GM12873 (cell line): Measurements from ENCODE around the gene CXCL14.
A peak's percentile ranks its signal among the peaks of the same experiment; 100 is the strongest.

Source experiments
- CTCF ChIP-seq: IDR thresholded peaks from 2 replicates; pipeline ENCODE4 v1.5.1; 2012; ENCODE audit warnings: low read depth, mild to moderate bottlenecking, moderate library complexity, low read length, control low read depth; ENCODE audit not compliant: insufficient read depth; ENCODE audit errors: missing control alignments

CXCL14 gene

GRCh38 chr5:135574493-135574892, 4.3 kb downstream of the CXCL14 start:
- no peak for TF ChIP-seq CTCF

GRCh38 chr5:135571902-135572301, 6.9 kb downstream of the CXCL14 start:
- TF ChIP-seq CTCF = no peak

GRCh38 chr5:135571066-135571609, 7.7 kb downstream of the CXCL14 start:
- TF ChIP-seq CTCF = no peak

GRCh38 chr5:135570453-135570764, 8.4 kb downstream of the CXCL14 start:
- TF ChIP-seq CTCF = no peak

- peak; percentile 67 for TF ChIP-seq CTCF
Observed at GRCh38 chr5:135569755-135570452, 8.9 kb downstream of the CXCL14 start.

GRCh38 chr5:135568923-135569360, 9.8 kb downstream of the CXCL14 start:
- no peak for TF ChIP-seq CTCF

- TF ChIP-seq CTCF = no peak
Observed at GRCh38 chr5:135568246-135568645, 10.5 kb downstream of the CXCL14 start.
